Limb (tissue), 2 donors: Measurements from ENCODE around the gene SMOC2.
A peak's percentile ranks its signal among the peaks of the same experiment; 100 is the strongest.

Experiments used
- DNase-seq, 2 donors: peaks; one replicate each; pipeline ENCODE4 v3.0.0-alpha.2; 2016; ENCODE audit errors: extremely low spot score in 2 of 2

Gene SMOC2

DNA sequence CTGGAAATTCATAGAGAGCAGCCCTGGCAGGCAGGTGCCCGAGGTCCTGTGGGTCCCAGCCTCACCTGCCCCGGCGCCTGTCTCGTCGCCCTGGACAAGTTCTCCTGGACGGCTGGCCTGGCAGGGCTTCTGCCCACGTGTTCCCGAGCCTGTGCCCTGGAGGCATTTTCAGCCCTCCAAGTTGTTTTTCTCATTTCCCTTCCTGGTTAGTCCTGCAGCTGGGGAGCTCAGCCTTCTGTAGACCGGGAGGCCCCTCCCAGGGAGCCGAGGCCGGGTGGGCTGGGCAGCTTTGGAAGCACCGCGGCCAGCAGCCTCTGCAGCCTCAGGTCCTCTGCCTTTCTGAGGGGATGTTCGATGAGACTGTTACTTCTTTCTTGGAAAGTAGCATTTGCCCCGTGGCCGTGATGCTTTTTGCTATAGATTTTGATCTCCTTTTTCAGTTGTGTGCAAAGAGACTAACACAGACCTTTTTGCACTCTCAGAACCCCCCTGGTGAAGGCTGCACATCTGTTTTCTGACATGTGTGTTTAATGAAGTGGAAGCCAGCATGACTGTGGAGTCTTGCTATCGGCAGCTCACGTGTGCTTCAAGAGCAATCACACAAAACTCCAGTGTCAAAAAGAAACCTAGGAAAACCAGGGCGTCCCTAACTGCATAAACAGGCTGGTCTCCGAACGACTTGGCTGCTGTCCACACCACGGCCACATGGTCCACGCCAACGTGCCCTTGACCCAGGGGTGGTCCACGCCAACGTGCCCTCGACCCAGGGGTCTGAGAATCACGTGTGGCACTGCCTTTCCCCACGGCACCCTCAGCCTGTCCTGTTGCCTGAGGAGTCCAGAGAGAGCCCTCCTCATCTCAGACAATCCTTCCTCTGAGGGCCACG, 207.5 kb downstream of the SMOC2 start:
- peak in 1 of 2 donors; percentile 42 for DNase-seq

DNA sequence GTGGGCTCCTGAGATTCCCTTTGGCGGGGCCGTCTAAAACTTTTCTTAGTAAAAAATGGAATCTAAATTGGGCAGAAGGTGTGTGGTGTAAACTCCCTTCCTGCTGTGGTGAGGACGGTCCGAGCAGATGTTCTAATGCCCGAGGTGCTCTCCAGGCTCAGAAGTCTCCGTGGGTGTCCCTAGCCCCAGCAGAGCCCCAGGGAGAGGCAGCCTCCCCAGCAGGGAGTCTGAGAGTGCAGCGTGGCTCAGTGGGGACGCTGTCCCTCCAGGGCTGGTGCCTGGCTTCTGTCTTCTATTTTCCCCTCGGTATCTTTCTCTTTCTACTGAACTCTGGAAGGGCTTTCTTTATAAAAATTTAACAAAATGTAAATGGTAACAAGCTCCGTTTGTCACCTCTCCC, 208.2 kb downstream of the SMOC2 start:
- no peak for DNase-seq

DNA sequence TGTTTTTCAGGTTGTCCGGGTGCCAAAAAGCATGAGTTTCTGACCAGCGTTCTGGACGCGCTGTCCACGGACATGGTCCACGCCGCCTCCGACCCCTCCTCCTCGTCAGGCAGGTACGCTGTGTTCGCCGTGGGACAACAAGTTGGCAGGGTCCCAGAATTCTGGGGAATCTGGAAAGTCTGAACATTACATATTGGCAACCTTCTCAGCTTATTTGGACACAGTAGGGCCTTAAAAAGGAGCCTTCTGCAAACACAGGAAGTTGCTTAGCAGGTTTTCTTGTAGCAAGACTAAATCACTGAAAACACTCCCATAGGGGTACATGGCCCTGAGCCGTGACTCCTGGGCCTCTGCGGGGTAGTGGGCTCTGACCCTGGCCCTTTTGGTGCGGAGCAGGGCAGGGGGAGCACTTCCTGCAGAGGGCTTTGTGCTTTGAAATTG, 209.7 kb downstream of the SMOC2 start:
- no peak for DNase-seq

DNA sequence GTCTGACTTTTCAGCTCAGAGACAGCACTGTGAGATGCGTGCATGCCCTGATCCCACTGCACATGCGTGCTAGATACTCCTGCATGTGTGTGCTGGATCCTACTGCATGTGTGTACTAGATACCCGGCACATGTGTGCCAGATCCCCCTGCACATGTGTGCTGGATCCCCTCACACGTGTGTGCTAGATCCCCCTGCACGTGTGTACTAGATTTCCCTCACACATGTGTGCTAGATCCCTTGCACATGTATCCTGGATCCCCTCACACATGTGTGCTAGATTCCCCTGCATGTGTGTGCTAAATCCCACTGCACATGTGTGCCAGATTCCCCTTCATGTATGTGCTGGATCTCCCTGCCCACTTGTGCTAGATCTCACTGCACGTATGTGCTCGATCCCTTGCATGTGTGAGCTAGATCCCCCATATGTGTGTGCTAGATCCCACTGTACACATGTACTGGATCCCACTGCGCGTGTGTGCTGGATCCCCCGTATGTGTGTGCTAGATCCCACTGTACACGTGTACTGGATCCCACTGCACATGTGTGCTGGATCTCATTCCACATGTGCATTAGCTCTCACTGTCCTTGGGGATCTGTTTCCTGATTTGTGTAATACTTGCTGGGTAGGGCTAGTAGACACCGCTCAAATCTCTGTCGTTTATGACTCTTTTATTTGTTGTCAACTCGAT, 214.6 kb downstream of the SMOC2 start:
- DNase-seq = no peak

DNA sequence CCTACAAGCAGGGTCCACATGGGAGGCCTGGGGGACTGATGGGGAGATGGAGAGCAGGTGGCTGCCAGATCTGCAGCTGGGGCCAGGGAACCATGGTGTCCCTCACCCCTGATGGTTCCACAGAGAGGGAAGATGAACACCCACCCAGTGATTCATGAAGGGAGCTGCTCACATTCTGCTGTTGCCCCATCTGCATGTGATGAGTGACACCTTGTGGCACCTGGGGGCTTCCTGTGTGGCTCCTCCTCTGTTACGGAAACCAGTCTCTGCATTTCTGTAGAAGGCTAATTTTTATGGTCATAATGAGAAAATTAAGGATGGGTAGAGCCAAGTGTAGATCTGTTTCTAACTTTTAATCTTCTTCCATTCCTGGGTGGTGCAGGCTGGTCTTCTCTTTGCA, 217.1 kb downstream of the SMOC2 start:
- no peak for DNase-seq

DNA sequence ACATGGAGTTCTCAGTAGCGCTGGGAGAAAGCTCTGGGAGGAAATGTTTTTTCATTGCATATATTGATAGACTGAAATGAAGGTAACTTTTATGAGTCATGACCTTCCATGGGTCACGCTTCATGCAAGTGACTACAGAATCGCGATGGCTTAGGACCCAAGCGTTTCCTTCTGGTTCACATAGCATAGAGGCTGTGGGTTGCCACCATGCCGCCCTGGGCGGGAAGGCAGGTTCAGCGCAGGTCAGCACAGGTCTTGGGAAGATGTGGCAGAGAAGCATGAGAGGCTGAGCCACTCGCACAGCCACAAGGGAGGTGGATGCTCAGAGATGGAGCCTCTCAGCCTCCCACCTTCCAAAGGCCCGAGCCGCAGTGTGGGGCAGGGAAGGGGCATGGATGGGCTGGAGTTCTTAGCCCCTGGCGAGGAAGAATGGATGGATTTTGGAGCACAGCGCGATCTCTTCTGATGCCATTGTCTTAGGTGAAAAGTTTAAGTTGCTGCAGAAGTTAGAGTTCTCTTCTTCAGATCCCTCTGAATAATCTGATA, 219.5 kb downstream of the SMOC2 start:
- no peak for DNase-seq

DNA sequence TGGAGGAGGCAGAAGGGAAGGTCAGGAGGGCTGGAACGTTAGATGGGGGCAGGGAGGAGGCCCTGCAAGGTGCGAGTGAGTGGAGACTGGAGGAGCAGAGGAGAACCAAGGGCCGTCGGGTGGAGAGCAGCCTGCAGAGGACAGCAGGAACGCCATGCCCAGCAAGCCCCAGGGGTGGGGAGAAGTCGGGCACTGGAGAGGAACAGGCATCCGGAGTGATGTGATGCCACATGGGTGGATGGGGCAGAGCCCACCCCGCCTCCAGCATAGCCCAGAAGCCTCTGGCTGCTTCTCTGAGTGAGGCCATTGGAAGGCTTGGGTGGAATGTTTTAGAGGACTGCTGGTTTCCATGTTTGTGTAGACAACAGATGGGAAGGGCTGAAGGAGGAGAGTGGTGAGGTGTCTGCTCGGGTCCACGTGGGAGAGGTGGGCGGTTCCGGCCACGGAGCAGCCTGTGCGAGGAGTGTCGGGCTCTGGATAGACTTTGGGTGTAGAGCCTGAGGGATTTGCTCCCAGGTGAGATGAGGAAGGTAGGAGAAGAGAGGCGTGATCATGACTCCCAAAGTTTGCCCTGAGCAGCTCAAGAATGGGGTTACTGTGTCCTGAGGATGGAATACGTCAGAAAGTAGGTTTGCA, 221.4 kb downstream of the SMOC2 start:
- peak in 1 of 2 donors; percentile 14 for DNase-seq

DNA sequence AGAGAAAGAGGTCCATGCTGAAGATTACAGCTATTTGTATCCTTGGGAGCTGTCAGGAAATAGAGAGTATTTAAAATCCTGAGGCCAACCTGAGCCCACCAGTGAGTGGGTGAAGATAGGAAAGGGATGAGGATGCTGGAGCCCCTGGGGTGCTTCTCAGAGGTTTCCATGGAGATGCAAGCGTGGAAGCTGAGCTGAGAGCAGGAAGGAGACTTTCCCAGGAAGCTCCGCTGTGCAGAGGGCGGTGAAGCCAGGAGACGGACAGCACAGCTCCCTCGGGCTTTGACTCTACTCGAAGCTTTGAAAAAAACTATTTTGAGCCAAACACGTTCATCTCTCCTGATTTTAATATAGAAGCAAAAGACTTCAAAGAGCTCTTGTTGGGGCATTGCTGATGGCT, 222.1 kb downstream of the SMOC2 start:
- DNase-seq = no peak

DNA sequence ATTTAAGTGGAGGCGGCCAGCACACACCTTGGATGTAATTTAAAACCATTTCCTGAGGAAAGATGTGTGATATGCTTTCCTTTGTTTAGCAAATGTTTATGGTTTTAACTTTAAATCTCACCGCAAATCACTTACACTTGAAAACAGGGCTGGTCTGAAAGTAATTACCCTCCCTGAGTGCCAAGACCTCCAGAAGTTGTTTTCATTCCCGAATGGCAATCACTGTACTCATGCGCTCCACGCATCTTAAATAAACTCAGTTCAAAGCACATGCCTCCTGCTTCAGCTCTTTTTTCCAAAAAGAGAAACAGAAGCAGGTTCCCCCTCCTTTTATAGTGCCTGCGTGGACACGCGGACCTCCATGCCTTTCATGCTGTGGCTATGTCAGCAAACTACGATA, 224.0 kb downstream of the SMOC2 start:
- DNase-seq = no peak

DNA sequence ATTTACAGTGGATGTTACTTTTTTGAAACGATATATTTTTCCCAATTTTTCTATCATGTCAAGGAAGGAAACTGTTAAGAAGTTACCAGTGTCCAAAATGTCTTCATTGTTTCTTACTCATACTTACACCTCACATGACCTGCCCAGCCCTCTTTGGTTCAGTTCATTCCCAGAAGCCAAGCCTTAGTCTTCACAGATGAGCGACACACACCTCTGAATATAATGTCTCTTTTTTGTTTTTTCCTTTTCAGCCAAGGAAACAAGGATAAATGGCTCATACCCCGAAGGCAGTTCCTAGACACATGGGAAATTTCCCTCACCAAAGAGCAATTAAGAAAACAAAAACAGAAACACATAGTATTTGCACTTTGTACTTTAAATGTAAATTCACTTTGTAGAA, 225.2 kb downstream of the SMOC2 start:
- DNase-seq = no peak

DNA sequence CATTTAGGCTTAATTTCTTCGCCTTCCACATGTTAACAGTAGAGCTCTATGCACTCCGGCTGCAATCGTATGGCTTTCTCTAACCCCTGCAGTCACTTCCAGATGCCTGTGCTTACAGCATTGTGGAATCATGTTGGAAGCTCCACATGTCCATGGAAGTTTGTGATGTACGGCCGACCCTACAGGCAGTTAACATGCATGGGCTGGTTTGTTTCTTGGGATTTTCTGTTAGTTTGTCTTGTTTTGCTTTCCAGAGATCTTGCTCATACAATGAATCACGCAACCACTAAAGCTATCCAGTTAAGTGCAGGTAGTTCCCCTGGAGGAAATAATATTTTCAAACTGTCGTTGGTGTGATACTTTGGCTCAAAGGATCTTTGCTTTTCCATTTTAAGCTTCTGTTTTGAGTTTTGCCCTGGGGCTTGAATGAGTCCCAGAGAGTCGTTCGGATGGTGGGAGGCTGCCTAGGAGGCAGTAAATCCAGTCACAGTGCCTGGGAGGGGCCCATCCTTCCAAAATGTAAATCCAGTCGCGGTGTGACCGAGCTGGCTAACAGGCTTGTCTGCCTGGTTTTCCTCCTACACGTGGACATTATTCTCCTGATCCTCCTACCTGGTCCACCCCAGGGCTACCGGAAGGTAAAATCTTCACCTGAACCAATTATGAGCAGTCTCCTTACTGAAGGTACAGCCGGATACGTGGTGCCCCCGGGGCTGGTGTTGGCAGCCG, 225.9 kb downstream of the SMOC2 start:
- peak in 1 of 2 donors; percentile 27 for DNase-seq

DNA sequence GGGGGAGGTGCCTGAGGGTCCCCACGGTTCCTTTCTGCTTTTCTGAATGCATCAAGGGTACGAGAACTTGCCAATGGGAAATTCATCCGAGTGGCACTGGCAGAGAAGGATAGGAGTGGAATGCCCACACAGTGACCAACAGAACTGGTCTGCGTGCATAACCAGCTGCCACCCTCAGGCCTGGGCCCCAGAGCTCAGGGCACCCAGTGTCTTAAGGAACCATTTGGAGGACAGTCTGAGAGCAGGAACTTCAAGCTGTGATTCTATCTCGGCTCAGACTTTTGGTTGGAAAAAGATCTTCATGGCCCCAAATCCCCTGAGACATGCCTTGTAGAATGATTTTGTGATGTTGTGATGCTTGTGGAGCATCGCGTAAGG, 226.4 kb downstream of the SMOC2 start:
- no peak for DNase-seq

DNA sequence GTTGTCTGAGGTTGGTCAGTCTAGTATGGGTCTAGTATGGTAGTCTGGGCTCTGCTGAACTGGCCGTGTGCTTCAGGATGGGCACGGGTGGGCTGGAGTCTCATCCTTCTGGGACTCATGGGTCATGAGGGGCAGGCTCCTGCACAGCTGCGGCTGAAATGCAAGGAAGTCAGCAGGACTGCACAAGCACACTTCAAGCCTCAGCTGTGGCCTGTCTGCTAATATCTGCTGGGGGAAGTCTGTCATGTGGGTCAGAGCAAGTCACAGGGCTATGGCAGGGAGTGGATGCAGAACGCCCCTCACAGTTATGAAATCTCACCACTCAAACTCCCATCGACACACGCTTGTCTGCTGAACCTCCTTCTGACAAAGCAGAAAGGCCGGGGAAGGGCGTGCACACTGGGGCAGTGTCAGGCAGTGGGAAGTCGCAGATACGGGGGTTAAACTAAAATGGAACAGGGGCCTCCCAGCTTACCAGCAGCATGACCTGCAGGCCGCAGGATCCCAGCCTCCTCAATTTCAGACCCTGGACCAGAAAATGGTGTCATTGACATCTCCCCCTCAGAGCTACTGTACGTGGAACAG, 229.5 kb downstream of the SMOC2 start:
- DNase-seq = no peak

DNA sequence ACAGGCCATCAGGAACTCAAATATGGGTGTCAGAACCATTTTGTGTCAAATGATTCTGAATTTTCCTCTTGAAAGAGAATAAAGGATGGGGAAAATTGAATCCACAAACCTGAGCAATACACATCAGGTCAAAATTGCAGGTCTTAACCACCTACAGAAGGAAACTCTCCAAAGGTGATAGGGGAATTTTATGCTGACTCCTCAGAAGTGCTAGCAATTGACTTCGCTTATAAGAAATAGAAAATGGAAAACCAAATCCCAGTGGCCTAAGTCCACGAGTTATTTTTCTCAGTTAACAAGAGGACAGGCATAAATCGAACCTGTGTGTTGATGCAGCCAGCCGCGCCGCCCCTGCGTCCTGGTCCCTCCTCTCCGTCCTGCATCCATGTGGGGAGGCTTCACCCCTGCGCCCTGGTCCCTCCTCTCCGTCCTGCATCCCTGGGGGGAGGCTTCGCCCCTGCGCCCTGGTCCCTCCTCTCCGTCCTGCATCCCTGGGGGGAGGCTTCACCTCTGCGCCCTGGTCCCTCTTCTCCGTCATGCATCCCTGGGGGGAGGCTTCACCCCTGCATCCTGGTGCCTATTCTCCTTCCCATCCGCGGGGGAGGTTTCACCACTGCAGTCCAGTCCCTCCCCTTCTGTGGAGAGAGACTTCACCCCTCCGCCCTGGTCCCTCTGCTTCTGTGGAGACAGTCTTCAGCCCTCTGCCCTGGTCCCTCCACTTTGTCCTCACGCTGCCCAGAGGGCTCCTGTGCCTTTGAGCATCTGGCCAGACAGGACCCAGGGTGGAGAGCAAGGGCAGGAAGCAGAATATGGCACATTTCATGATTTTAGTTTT, 230.3 kb downstream of the SMOC2 start:
- no peak for DNase-seq

DNA sequence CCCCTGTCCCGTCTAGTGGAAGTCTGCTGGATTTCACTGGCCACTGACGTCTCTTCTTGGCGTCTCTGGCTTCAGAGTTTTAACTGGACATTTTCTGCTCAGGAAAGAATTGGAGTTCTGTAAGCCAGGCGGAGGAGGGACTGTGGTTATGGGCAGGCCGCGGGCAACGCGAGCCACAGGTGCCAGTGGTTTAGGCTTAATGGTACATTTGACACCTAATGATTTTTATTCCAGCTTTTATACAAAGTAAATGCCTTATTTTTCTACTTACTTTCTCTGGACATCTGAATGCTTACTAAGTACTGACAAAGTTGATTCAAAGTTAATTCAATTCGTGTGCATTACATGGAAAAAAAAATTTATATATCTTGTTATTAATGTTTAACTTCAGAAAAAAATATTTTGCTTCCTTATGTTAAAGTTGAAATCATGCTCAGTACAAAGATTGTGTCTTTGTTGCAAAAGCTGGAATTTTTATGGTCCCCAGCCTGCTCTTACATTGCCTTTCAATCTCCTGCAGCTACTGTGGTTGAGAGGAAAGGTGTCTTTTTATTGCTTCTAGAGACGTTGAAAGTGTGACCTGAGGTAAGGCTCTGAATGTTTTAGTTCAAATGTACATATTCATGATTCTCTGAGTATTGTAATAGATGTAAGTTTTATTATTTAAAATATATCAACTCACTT, 231.0 kb downstream of the SMOC2 start:
- no peak for DNase-seq

DNA sequence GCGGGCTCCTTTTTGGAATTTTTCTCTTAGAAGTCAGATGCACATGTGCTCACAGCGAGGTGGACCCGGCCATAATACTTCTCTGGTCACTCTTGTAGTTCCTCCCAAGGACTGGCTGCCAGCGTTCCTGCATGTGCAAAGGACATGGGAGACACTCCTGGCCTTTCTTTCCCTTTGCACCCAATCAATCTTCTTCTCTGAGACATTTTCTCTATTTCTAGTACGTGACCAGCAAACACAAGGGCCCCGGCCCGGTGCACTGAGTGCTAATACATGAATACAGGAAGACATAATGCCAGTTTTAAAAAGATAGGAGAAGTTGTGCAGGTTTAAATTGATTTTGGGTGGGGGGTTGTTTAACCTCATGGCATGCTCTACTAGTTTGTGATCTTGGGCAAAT, 233.6 kb downstream of the SMOC2 start:
- no peak for DNase-seq

DNA sequence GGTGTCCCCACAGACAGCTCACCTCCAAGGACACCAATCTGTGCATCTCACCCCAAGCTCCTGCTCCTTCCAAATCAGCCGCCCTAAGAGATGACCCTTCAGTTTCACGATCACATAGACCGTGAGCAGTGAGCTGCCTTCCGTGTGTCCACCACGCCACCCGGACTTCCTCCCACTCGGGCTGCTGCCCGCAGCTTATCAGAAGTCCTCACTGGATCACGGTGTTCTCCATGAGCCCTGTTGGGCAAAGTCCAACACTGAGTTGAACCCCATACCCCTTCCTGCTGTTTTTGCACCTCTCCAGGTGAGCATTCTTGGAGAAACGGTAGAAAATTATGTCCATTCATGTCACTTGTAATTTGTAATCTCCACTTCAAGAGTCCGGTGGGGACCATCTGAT, 234.4 kb downstream of the SMOC2 start:
- no peak for DNase-seq

DNA sequence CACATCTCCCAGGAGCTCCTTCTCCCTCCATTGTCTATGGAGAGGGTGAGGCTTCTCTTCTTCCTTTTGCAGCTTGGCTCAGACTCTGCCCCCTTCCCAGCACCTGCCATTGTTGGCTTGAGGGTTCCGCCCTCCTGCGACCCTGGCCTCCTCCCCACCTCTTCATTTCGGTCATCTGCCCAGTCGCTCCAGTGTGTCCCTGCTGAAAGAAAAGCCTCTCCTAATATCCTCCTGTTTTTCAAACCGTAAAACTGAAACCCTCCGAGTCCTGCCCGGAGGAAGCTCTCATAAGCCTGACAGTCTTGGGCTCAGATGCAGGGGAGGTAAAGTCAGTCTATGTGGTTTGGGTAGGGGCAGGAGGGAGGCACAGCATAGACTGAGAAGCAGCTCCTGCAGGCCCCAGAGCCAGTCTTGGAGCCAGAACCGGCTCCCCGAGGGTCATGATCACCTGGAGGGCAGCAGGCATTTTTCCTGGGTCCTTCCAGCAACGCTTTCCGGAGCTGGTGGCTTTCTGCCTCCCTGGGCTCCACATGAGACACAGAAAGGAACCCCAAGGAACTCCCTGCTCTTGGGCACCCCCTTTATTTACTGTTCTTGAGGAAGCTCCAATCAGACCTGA, 235.1 kb downstream of the SMOC2 start:
- no peak for DNase-seq
